HG02571 (cell line): ENCODE measurements around the gene RPS6KA2.

Experiments
- ATAC-seq: cut with Tn5 transposase; IDR thresholded peaks from one replicate; pipeline ENCODE4 v1.9.1; 2021; ENCODE audit warnings: mild to moderate bottlenecking, moderate library complexity; ENCODE audit not compliant: unreplicated experiment

The RPS6KA2 gene

DNA sequence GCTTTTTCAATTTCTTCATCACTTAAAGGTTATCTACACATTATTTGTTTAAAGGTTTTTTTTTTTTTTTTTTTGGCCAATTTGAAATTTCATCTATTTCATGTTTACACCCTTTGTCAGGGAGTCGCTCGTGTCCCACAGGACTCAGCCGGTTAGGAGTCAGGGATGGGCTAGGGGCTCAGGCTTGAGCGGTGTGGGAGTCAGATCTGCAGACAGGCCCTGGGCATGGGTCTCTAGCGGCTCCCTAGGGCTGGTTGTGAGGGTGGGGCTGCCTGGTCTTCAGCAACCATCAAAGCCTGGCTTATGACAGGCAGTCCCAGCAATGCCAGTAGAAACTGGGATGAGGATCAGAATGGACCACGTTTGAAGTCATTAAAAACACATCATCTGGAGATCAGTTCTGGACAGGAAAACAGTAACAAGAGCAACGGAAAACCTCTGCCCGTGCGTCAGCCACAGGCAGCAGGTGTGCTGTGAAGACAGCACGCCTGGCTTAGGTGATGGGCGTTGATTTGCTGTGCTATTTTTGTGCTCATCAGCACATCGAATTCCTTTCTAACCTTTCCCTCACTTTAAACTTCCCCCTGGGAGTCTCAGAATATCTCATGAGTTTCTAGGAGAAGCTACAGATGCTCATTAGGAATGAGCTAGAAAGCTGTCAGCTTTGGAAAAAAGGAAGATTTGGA is 153.0 kb downstream of the RPS6KA2 start:
- ATAC-seq, result no peak

DNA sequence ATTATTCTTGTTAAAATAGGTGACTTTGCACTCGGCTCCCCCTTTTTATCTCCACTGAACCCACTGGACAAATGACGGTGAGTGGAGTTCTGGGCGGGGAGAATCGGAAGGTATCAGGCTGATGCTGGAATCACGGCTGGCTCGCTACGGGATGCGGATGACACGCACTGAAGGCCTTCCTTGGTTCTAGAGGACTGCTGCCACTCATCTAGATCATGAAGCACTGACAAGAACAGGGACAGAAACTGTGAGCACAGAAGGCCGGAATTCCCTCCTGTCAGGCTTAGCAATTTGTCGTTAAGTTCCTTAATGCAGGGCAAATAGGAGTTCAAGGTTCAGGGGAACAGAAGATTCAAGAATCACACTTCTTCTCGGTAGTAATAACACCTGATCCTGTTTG is 154.4 kb downstream of the RPS6KA2 start:
- ATAC-seq, result no peak

DNA sequence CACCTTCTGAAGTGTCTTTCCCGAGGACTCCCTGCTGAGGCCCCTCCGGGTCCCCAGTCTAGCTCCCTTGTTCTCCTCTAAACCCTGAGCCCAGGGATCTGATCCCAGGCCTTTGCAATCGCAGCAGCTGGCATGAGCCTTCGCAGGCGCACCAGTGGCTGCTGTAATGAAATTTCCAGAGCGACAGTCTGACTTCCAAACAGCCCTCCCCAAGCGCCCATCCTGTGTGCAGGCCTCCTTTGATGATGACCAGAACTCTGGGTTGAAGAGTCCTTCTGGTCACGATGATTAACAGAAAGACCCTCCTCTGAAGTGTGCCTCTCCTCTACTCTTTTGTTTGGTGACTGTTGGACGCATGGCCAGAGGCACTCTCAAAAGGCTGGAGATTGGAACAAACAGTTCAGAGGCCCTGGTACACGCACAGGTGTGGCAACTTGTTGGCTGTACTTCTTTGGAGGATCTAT is 155.2 kb downstream of the RPS6KA2 start:
- ATAC-seq, result no peak

DNA sequence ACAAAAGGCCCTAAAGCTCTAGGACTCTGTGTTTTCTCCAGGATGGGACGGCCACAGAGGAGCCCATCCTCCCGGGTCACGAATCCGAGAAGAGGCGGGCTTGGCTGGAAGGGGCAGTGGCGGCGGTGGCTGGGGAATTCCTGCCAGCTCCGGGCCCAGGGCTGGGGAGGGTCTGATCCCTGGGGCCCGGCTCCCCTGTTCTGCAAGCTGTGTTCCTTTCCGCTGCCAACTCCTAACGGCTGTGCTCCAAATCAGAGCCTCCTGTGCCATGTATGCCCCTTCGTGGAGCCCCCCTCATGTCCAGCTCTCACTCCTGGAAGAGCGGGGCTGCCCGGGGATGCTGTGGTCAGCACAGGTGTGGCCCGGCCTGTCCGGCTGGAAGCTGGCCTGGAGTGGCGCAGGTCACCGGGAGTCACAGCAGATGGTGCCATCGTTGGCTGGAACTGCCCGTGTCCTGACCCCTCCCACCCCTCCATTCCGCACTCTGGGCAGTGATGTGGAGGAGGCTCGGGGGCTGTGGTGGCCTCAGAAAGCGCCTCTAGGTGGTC is 156.1 kb downstream of the RPS6KA2 start:
- ATAC-seq, result no peak

DNA sequence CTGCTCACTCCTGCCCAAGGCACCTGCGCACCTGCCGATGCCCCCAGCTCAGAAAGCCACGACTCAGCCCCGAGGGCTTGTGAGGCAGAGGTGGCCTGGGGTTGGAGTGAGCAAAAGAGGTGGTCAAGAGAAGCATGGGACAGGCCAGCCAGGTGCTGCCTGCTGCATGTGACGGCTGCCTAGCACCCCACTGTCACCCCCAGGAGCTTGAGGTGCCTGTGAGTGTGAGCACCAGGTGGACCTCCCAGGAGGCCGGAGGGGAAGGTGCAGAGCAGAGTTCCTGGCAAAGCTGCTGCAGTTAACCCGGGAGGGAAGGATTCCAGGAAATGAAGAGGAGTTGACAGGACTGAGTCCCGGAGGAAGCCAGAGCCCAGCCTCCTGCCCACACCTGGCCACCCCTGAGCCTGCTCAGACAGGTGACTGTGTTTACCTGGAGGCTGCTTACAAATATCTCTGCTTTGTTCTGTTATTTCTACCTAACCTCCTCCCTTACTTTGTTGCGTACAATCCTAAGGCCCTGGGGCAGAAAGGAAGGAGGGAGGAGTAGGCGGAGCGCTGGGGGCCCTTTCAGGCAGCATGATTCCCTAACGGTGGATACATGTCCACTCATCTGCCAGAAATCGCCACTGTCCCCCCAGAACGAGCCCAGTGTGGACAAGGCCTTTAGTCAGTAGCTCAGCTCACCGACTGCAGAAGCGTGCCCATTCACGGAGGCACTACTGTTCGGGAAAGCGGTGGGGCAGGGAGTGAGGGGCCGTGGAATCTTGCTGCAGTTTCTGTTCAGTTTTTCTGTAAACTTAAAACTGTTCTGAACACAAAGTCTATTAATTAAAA is 156.8 kb downstream of the RPS6KA2 start:
- no peak for ATAC-seq

DNA sequence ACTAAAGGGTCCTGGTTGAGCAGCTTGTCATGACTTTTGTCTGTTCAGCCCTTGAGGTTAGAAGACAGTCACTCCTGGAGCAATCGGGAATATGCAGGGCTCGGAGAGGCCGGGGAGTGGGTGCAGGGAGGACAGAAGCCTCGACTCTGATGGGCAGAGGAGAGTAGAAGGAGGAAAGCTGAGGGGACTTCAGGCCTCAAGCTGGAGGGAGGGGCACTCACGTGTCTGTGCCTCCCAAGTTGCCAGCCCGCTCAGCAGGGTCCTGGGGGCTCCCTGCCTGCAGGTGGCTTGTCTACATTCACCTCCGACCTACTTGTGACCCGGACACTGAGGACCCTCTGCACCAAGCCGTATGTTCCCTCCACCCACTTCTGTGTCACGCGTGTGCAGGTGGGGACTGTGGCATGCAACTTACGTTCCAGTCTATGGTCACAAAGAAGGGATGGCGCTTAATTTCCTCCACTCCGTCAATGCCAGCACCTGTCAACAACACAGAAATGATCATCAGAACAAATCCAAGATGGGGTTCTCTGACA is 157.6 kb downstream of the RPS6KA2 start:
- ATAC-seq, result no peak

DNA sequence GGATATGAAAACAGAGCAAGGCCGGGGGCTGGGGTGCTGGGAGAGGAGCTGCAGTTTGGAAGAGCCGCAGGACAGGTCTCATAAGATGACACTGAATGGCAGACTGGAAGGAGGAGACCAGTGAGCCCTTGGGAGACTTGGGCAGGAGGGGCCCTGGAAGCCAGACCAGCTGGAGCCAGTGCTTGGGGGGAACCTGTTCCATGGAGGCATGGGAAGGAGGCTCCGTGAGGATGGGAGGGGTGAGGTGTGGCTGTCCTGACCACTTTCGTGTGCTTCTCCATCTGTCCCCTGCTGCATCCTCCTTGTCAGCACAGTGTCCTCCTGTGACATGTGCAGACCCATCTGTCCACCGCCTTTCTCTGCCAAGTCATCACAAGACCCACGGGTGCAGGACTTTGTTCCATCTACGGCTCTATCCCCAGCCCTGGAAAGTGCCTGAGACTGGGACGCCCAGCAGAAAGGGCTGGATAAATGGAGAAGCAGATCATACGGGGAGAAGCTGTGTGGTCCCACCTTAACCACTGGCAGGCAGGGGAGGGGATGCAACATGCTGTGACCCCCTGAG is 159.5 kb downstream of the RPS6KA2 start:
- no peak for ATAC-seq

DNA sequence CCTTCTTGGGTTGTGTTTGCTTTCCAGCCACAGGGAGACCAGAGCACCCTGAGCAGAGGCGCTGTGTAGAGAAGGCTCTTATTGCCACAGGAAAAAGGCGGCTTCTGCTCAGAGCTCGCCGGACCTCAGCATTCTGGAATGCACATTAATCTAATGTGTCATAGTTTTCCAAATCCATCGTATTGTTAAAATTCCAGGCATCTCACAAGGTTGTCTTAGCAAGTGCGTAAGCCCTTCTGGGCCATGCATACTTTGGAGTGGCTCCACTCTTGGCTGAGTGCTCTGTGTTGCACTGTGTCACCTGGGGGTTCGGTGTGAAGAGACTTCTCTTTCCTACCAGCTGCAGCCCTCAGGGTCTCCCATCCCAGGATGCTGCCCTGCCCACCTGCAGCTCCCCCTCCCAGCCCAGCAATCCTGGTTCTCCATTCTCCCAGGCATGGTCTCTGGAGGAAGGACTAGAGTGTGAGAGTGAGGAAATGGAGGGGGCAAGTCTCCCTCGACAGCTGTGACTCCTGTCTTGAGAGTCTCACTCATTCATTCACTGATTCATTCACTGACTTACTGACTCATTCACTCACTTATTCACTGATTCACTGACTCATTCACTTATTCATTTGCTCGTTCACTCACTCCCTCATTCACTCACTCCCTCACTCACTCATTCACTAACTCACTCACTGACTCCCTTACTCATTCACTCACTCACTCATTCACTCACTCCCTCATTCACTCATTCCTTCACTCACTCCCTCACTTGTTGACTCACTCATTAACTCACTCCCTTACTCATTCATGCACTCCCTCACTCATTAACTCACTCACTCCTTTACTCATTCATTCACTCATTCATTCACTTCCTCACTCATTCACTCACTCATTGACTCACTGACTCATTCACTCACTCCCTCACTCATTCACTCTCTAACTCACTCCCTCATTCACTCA is 160.6 kb downstream of the RPS6KA2 start:
- no peak for ATAC-seq

DNA sequence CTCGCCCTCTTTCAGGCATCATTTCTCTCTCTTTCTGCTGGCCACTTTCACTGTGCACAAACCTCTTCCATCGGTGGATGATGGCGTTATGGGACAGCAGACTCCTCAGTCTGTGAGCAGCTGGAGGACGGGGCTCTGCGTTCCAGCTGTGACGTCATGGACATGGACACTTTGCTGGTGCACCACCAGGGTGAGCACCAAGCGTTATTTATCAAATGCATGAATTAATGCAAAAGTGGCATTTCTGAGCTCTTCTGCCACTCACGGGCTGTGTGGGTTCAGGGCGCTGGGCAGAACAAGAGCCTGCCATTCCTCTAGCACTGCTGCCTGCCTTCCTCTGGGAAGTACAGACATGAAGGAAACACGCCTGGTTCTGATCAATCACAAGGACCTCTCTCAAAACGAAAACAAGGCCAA is 161.4 kb downstream of the RPS6KA2 start:
- no peak for ATAC-seq

DNA sequence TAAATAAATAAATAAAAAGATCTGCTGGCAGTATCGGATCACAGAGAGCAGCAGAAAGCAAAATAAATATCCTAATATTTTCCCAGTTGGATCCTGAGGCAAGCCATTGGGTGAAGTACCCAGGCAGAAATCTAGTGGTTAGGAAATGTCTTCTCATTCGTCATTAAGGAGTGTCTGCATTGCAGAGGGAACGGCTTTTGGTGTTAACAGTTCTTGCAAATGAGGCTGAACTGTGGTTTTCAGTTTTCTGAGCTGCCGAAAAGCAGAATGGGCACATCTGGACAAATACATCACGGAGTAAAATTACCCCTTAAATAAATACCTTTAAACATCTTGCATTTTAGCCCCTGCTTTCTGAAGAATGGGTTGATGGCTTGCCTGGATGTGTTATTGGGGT is 162.1 kb downstream of the RPS6KA2 start:
- ATAC-seq, result no peak

DNA sequence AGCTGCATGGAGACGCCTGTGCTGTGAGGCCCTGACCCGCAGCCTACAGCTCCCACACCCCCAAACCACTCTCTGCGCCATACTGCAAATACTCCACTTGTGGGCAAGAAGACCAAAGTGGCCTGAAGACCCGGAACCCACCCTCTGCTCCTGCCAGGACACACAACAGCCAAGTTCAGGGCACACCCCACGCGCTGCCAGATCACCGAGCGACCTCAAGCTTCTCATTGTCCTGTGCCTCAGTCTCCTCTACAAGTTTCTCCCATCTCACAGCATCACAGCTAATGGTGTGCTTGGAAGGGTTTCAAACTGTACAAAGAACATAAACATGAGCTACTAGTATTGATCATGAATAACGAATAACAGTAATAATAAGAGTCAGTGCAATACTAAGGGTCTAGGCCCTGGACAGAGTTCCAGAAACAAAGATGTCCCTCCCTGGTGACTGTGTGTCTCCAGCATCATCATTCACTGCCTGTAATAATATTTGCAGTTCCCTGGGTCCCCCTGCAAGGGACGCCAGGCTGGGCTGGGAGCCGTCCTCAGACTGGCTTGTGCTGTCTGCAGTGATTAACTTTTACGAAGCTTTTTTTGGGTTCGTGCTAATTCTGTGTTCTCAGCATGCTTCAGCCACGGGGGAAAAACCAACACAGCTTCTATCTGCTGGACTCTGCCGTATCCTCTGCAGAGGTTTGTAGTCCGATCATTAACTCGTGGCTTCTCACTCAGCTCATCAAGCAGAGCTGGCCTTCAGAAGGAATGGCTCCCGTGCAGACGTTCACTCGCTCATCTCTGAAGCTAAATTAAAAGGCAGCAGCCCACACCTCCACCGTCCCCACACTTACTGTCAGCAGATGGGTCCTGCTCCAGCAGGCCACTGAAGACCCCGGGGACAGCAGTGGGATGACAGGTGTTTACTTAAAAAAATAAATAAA is 162.7 kb downstream of the RPS6KA2 start:
- no peak for ATAC-seq

DNA sequence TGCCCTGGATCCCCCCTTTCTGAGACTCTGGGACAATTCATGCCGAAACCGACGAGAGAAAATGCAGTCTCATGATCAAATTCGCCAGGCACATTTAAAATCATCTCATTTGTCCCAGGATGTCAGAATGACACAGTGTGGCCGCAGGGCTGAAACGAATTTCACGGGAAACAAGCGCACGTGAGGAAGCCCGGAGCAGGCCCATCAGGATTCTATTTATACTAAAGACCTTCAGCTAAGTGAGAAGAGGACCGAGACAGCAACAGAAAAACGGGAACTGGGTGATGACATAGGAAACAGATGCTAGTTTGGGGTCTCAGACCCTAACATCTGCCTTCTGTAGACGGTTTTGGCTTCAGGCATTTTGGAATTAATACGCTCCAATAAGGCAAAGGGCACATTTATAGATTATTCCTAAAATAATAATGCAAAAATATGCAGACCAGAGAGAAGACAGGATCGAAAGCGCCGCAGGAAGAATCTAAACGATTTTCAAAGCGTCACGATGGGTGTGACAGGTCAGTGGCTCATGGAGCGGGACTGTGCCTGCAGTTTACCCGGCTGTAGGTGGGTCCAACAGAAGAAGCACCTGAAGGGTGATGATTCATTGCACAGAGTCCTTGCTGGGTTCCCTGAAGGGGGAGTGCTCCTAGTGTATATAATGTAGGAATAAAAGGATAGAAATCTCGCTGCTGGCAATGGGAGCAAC is 163.5 kb downstream of the RPS6KA2 start:
- no peak for ATAC-seq

DNA sequence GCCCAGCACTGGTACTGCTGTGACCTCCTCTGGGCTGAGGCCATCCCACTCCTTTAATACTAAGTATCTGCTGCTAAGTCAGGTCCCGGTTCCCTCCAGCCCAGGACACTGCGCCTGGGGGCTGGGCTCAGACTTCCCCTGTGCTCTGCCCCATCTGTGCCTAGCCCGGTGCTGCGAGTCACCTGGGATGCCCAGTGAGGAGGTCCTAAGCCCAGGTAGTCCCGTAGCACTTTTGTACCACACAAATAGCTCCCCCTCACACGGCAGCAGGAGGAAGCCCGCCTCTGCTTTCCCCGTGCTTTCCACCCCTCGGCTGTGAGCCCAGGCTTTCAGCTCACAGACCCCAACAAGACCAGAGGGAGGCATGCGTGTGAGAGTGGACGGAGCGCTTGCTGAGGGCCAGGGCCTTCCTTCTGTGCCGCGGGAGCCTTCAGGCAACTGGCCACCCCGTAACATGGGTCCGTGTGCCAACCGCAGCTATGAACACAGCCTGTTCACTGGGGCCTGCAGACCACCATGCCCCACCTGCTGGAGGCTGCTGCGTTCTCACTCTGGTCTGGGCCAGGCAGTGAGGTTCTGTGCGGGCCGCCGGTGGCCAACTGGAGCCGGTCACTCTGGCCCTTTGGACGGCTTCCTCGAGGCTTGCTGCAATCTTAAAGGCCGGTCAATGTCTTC is 164.5 kb downstream of the RPS6KA2 start:
- ATAC-seq, result no peak

DNA sequence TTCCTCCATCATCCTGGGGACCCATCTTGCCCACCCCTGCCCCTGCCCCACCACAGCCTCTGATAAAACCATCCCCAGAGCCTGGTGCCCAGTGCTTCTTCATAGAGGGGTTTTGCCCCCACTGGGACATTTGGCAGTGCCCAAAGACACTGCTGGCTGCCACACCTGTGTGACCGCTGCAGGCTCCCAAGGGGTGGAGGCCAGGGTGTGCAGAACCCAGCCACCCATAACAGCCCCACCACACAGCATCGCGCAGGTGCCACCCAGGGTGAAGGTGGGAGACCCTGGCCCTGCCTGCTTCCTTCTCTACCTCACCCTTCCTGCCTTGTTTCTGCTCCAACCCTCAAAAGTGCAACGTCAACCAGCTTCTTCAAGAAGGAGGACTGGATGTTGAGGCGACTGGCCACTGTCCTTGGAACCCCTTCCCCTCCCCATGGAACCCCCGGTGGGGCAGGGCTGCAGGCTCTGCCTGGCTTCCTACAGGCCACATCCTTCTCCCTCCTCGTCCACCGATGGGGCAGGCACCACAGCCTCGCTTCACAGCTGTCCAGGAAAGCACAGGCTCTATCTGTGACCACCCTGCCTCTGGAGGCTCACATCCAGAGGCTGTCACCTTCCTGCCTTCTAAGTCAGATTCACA is 165.1 kb downstream of the RPS6KA2 start:
- no peak for ATAC-seq

DNA sequence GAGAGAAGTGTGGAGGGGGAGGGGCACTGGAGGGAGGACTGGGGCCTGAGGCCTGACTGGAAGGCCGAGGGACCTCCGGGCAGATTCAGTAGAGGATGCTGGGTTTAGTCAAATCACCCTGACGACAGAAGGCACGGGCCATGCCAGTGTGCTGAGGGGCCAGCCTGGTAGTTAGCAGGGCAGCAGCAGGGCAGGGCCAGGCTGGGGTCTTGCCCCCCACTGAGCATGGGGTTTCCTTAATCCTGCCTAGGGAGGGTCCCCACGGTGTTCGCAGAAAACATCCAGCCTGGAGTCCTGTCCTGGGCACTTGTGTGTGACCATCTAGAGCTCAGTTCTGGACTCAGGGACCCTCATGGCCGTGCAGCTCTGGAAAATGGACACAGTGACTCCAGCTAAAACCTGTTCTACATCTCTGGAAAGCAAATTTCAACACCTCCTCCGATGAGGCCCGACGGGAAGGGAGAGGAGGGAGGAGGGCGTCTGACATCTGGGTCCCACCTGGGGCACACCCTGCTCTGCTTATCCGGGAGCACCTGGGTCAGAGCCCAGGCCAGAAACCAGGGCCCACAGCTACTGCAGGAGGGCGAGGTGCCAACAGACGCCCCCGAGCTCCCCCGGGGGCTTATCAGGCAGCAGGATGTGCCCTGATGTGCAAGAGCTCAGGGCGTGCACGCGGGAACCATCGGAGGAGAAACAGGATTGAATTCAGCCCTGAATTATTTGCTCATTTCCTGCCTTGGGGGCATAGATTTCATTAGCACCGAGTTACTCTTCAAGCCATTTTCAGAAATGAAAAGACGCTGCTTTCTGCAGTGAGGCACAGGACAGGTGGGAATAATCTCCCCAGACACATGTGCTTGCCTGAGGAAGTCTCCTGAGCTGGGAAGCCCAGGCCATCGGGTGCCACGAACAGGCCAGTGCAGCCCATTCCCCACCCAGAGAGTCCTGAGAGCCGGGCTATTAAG is 166.3 kb downstream of the RPS6KA2 start:
- ATAC-seq, result no peak

DNA sequence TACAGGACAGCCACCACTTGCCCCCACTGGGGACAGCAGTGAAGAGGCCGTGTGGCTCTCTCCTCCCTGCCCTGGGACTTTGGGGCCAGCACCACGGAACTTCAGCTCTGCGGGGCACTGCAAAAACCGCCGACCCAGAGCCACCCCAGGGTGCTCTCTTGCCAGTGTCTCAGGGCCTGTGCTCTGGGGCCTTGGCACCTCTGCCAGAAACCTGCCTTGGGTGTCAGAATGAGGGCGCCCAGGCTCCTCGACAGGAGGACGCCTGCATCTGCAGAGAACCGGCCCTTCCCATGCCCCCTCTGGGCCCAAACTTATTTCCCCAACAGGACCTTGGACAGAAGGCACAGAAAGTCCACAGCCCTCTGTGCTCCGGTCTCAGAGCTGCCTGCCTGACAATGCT is 167.1 kb downstream of the RPS6KA2 start:
- no peak for ATAC-seq
